HEK293 (cell line): ENCODE results near the gene BBIP1.

Experiments
- AEBP2 ChIP-seq: fragments of 450-650 bp; formaldehyde crosslinking; IDR thresholded peaks from 2 replicates; pipeline ENCODE4 v1.5.1; 2016; ENCODE audit warnings: missing biosample characterization, missing genetic modification characterization, borderline replicate concordance
- GLIS2 ChIP-seq: fragments of 450-650 bp; formaldehyde crosslinking; IDR thresholded peaks from 2 replicates; pipeline ENCODE4 v1.5.1; 2016; ENCODE audit warnings: missing biosample characterization, missing genetic modification characterization
- HOXA7 ChIP-seq: sonication (generic); formaldehyde crosslinking; IDR thresholded peaks from 2 replicates; pipeline ENCODE4 v1.8.1; 2022; ENCODE audit warnings: missing genetic modification reagents, borderline replicate concordance
- INSM2 ChIP-seq: fragments of 450-650 bp; formaldehyde crosslinking; IDR thresholded peaks from 2 replicates; pipeline ENCODE4 v1.5.1; 2016; ENCODE audit warnings: missing biosample characterization, missing genetic modification characterization
- SP2 ChIP-seq: fragments of 450-650 bp; formaldehyde crosslinking; IDR thresholded peaks from 2 replicates; pipeline ENCODE4 v1.5.1; 2016; ENCODE audit warnings: missing biosample characterization, missing genetic modification characterization
- TRIM28 ChIP-seq: IDR thresholded peaks from 2 replicates; pipeline ENCODE4 v1.6.1; 2011; ENCODE audit warnings: low read length, control low read depth, borderline replicate concordance
- YY1 ChIP-seq: fragments of 450-650 bp; formaldehyde crosslinking; IDR thresholded peaks from 2 replicates; pipeline ENCODE4 v1.5.1; 2018; ENCODE audit warnings: missing biosample characterization, missing genetic modification characterization
- ZBTB1 ChIP-seq: fragments of 450-650 bp; formaldehyde crosslinking; IDR thresholded peaks from 2 replicates; pipeline ENCODE4 v1.5.1; 2016; ENCODE audit warnings: missing biosample characterization, missing genetic modification characterization
- ZBTB7A ChIP-seq: fragments of 450-650 bp; formaldehyde crosslinking; IDR thresholded peaks from 2 replicates; pipeline ENCODE4 v1.5.1; 2016; ENCODE audit warnings: low read depth, missing biosample characterization, missing genetic modification characterization
- ZFP41 ChIP-seq: fragments of 450-650 bp; formaldehyde crosslinking; IDR thresholded peaks from 2 replicates; pipeline ENCODE4 v1.5.1; 2016; ENCODE audit warnings: missing biosample characterization, missing genetic modification characterization, borderline replicate concordance
- ZNF2 ChIP-seq: fragments of 450-650 bp; formaldehyde crosslinking; IDR thresholded peaks from 2 replicates; pipeline ENCODE4 v1.5.1; 2016; ENCODE audit warnings: missing biosample characterization, missing genetic modification characterization
- ZNF211 ChIP-seq: fragments of 450-650 bp; formaldehyde crosslinking; IDR thresholded peaks from 2 replicates; pipeline ENCODE4 v1.5.1; 2016; ENCODE audit warnings: low read depth, missing biosample characterization, missing genetic modification characterization
- ZNF214 ChIP-seq: fragments of 450-650 bp; formaldehyde crosslinking; IDR thresholded peaks from 2 replicates; pipeline ENCODE4 v1.5.1; 2017; ENCODE audit warnings: missing biosample characterization, mild to moderate bottlenecking, missing genetic modification characterization, borderline replicate concordance
- ZNF354C ChIP-seq: fragments of 450-650 bp; formaldehyde crosslinking; IDR thresholded peaks from 2 replicates; pipeline ENCODE4 v1.5.1; 2016; ENCODE audit warnings: missing biosample characterization, missing genetic modification characterization, low read depth, borderline replicate concordance
- ZNF37A ChIP-seq: fragments of 450-650 bp; IDR thresholded peaks from 2 replicates; pipeline ENCODE4 v1.5.1; 2018; ENCODE audit warnings: missing biosample characterization, missing genetic modification characterization
- ZNF394 ChIP-seq: fragments of 450-650 bp; formaldehyde crosslinking; IDR thresholded peaks from 2 replicates; pipeline ENCODE4 v1.5.1; 2016; ENCODE audit warnings: missing biosample characterization, missing genetic modification characterization, mild to moderate bottlenecking, moderate library complexity, borderline replicate concordance
- ZNF416 ChIP-seq: fragments of 450-650 bp; formaldehyde crosslinking; IDR thresholded peaks from 2 replicates; pipeline ENCODE4 v1.5.1; 2016; ENCODE audit warnings: missing biosample characterization, missing genetic modification characterization
- ZNF473 ChIP-seq: fragments of 450-650 bp; formaldehyde crosslinking; IDR thresholded peaks from 2 replicates; pipeline ENCODE4 v1.5.1; 2017; ENCODE audit warnings: missing biosample characterization, missing genetic modification characterization
- ZNF560 ChIP-seq: fragments of 450-650 bp; formaldehyde crosslinking; IDR thresholded peaks from 2 replicates; pipeline ENCODE4 v1.5.1; 2017; ENCODE audit warnings: missing biosample characterization, missing genetic modification characterization, borderline replicate concordance
- ZNF596 ChIP-seq: fragments of 450-650 bp; IDR thresholded peaks from 2 replicates; pipeline ENCODE4 v1.5.0; 2018; ENCODE audit warnings: missing biosample characterization, mild to moderate bottlenecking, missing genetic modification characterization, moderate library complexity
- ZNF629 ChIP-seq: fragments of 450-650 bp; formaldehyde crosslinking; IDR thresholded peaks from 2 replicates; pipeline ENCODE4 v1.5.1; 2017; ENCODE audit warnings: missing biosample characterization, missing genetic modification characterization
- ZNF654 ChIP-seq: fragments of 450-650 bp; formaldehyde crosslinking; IDR thresholded peaks from 2 replicates; pipeline ENCODE4 v1.5.1; 2016; ENCODE audit warnings: low read depth, missing biosample characterization, missing genetic modification characterization
- ZNF658 ChIP-seq: fragments of 450-650 bp; formaldehyde crosslinking; IDR thresholded peaks from 2 replicates; pipeline ENCODE4; 2016; ENCODE audit warnings: missing biosample characterization, missing genetic modification characterization
- ZNF692 ChIP-seq: fragments of 450-650 bp; formaldehyde crosslinking; IDR thresholded peaks from 2 replicates; pipeline ENCODE4 v1.5.1; 2016; ENCODE audit warnings: missing biosample characterization, missing genetic modification characterization
- ZNF776 ChIP-seq: fragments of 450-650 bp; formaldehyde crosslinking; IDR thresholded peaks from 2 replicates; pipeline ENCODE4 v1.5.0; 2017; ENCODE audit warnings: missing biosample characterization, missing genetic modification characterization, borderline replicate concordance
- ZNF843 ChIP-seq: fragments of 450-650 bp; formaldehyde crosslinking; IDR thresholded peaks from 2 replicates; pipeline ENCODE4 v1.5.1; 2016; ENCODE audit warnings: missing biosample characterization, missing genetic modification characterization
- ZSCAN16 ChIP-seq: fragments of 450-650 bp; formaldehyde crosslinking; IDR thresholded peaks from 2 replicates; pipeline ENCODE4 v1.5.1; 2016; ENCODE audit warnings: missing biosample characterization, missing genetic modification characterization
- TF ChIP-seq, protein P1 (sequence below): fragments of 450-650 bp; formaldehyde crosslinking; IDR thresholded peaks from 2 replicates; pipeline ENCODE4 v1.5.0; 2017; ENCODE audit warnings: missing biosample characterization, missing genetic modification characterization, borderline replicate concordance
- TF ChIP-seq, protein P2 (sequence below): fragments of 450-650 bp; formaldehyde crosslinking; IDR thresholded peaks from 2 replicates; pipeline ENCODE4 v1.5.1; 2016; ENCODE audit warnings: missing biosample characterization, missing genetic modification characterization
- TF ChIP-seq, protein P3 (sequence below): fragments of 450-650 bp; formaldehyde crosslinking; IDR thresholded peaks from 2 replicates; pipeline ENCODE4 v1.5.1; 2017; ENCODE audit warnings: missing biosample characterization, missing genetic modification characterization

Gene BBIP1

DNA sequence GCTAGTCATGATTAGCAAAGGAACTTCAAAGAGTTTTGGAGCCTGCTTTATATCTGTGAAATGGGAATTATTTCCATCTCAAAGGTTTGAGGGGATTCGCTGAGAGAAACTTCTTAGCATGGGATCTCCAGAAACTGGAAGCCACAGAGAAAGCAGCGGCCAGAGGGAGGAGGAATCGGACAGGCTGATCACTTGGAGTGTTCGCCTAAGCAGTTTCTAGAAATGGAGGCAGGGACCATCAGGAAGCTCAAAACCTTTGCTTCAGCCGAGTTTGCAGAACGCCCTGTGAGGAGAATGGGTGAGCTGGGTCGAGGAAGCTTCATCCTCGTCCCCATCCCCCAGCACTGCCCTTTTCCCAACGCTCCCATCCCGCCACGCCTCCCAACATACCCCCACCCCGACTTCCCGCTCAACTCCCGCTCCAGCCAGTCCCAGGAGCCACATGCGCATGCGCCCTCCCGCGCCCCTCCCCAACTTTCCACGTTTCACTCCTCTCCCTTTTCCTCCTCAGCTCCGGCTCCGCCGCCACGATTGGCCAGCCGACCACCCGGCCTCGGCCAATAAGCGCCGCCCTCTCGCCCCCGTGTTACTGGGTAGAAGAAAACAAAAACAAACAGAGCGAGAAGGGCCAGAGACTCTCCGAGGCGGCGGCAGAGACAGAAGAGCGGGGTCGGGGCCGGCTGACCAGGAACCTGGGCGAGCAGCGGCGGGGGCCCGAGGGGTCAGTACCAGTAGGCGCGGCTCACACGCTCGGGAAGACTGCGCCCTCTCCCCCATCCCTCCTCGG is 47.5 kb downstream of the BBIP1 start, which contains the start of gene PDCD4 (continued):
- TF ChIP-seq, protein P1, sequence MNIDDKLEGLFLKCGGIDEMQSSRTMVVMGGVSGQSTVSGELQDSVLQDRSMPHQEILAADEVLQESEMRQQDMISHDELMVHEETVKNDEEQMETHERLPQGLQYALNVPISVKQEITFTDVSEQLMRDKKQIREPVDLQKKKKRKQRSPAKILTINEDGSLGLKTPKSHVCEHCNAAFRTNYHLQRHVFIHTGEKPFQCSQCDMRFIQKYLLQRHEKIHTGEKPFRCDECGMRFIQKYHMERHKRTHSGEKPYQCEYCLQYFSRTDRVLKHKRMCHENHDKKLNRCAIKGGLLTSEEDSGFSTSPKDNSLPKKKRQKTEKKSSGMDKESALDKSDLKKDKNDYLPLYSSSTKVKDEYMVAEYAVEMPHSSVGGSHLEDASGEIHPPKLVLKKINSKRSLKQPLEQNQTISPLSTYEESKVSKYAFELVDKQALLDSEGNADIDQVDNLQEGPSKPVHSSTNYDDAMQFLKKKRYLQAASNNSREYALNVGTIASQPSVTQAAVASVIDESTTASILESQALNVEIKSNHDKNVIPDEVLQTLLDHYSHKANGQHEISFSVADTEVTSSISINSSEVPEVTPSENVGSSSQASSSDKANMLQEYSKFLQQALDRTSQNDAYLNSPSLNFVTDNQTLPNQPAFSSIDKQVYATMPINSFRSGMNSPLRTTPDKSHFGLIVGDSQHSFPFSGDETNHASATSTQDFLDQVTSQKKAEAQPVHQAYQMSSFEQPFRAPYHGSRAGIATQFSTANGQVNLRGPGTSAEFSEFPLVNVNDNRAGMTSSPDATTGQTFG (tag by site-specific recombination), result no peak
- TF ChIP-seq, protein P2, sequence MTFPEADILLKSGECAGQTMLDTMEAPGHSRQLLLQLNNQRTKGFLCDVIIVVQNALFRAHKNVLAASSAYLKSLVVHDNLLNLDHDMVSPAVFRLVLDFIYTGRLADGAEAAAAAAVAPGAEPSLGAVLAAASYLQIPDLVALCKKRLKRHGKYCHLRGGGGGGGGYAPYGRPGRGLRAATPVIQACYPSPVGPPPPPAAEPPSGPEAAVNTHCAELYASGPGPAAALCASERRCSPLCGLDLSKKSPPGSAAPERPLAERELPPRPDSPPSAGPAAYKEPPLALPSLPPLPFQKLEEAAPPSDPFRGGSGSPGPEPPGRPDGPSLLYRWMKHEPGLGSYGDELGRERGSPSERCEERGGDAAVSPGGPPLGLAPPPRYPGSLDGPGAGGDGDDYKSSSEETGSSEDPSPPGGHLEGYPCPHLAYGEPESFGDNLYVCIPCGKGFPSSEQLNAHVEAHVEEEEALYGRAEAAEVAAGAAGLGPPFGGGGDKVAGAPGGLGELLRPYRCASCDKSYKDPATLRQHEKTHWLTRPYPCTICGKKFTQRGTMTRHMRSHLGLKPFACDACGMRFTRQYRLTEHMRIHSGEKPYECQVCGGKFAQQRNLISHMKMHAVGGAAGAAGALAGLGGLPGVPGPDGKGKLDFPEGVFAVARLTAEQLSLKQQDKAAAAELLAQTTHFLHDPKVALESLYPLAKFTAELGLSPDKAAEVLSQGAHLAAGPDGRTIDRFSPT (tag by site-specific recombination), result no peak
- TF ChIP-seq TRIM28 (no peak), HOXA7 (CRISPR knock-in tag) (no peak), ZNF37A (tag by site-specific recombination) (no peak), ZNF354C (tag by site-specific recombination) (no peak), ZNF776 (tag by site-specific recombination) (no peak), SP2 (peak; percentile 93), INSM2 (tag by site-specific recombination) (no peak; the same call in none of the 2 replicates), AEBP2 (tag by site-specific recombination) (no peak), ZNF473 (tag by site-specific recombination) (no peak), ZNF843 (tag by site-specific recombination) (peak; percentile 46), ZNF394 (tag by site-specific recombination) (no peak; the same call in 1 of the 2 replicates), ZNF596 (tag by site-specific recombination) (peak; percentile 66), ZNF416 (tag by site-specific recombination) (no peak), ZNF658 (tag by site-specific recombination) (no peak), ZNF560 (tag by site-specific recombination) (no peak), YY1 (no peak), GLIS2 (tag by site-specific recombination) (no peak), ZNF692 (tag by site-specific recombination) (no peak), ZNF2 (tag by site-specific recombination) (no peak), ZNF654 (tag by site-specific recombination) (no peak), ZNF629 (tag by site-specific recombination) (0 out of 2 replicates have a peak, but pooled peaks have one; percentile 46), ZBTB1 (tag by site-specific recombination) (no peak), ZFP41 (tag by site-specific recombination) (no peak), ZNF211 (tag by site-specific recombination) (no peak), ZSCAN16 (no peak), ZNF214 (tag by site-specific recombination) (no peak), ZBTB7A (tag by site-specific recombination) (0 out of 2 replicates have a peak, but pooled peaks have one; percentile 40)
- TF ChIP-seq, protein P3, sequence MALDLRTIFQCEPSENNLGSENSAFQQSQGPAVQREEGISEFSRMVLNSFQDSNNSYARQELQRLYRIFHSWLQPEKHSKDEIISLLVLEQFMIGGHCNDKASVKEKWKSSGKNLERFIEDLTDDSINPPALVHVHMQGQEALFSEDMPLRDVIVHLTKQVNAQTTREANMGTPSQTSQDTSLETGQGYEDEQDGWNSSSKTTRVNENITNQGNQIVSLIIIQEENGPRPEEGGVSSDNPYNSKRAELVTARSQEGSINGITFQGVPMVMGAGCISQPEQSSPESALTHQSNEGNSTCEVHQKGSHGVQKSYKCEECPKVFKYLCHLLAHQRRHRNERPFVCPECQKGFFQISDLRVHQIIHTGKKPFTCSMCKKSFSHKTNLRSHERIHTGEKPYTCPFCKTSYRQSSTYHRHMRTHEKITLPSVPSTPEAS, result no peak
